Measurements from ENCODE around the gene SLFN14. TPM values are rescaled to one million over a fixed set of nuclear protein-coding genes. Genes with fewer than 3 reads are reported as not detected.
A peak's percentile ranks its signal among the peaks of the same experiment; 100 is the strongest.

SLFN14 gene
- total RNA-seq, 5 donors from 2014 or later (not counting 1 experiment from before 2014, with no cell fraction given) = not detected

GRCh38 chr17:35543856-35544255 is 16.8 kb downstream of the SLFN14 start:
- POLR2A ChIA-PET = no interaction called here
- H3K4me3 ChIP-seq (ENCODE audit: control insufficient read depth in 1 of 2, extremely low read depth in 1 of 2, low read length in 1 of 2) = no peak overlapping the region
- no peak overlapping the region for H3K27ac ChIP-seq (ENCODE audit: low read length)
- Mint-ChIP-seq H3K9me3 (no peaks in the 10 kb centered on the region), H3K4me1 (peaks cover 38 to 42% (median 40%) of the 10 kb centered on the region in 3 donors), H3K36me3 (peaks cover 7% of the 10 kb centered on the region), H3K27ac (no peak overlapping the region), H3K4me3 (no peak overlapping the region), H3K27me3 (no peaks in the 10 kb centered on the region)
- no peaks in the 10 kb centered on the region for H3K27me3 ChIP-seq (replicated peaks in 1 of 2; ENCODE audit: control insufficient read depth in 2 of 2, extremely low read depth in 1 of 2, insufficient read depth in 2 of 2, low read length in 1 of 2)
- CTCF ChIA-PET = interaction anchor here in 1 of 2 donors (0.8 kb wide), 1 partner anchor 13 kb away, joined by 4 read pairs; no protein-coding TSS in a partner anchor
- ATAC-seq (replicated peaks in 1 of 4) = no peak
- DNase-seq = no peak
- no CpG with 5 or more reads among the region's 1 CpG for WGBS (ENCODE audit: insufficient coverage)
- no peaks in the 10 kb centered on the region for H3K9me3 ChIP-seq
- no peaks in the 10 kb centered on the region for H3K36me3 ChIP-seq (ENCODE audit: control insufficient read depth in 2 of 2, extremely low read depth in 1 of 2, insufficient read depth in 1 of 2, low read length in 1 of 2)
- H3K4me1 ChIP-seq (ENCODE audit: control insufficient read depth in 1 of 2, extremely low read depth in 1 of 2, insufficient read depth in 2 of 2, low read length in 2 of 2) = peaks cover 18 to 21% of the 10 kb centered on the region in 2 experiments

GRCh38 chr17:35542990-35543389 is 17.6 kb downstream of the SLFN14 start:
- H3K4me1 Mint-ChIP-seq = peaks cover 47 to 51% (median 48%) of the 10 kb centered on the region in 3 donors
- H3K4me3 Mint-ChIP-seq = no peak overlapping the region
- ATAC-seq (replicated peaks in 1 of 4) (no peak), DNase-seq (no peak)
- peak overlapping the region in 1 of 2 donors; percentile 12 for H3K27ac Mint-ChIP-seq
- no peak overlapping the region for H3K4me3 ChIP-seq (ENCODE audit: control insufficient read depth in 1 of 2, extremely low read depth in 1 of 2, low read length in 1 of 2)
- ChIA-PET CTCF (interaction anchor here (0.6 to 1.2 kb wide), 3 partner anchors 9 to 373 kb away, joined by 3 to 5 read pairs (median 4); no protein-coding TSS in a partner anchor), POLR2A (no interaction called here)
- no peaks in the 10 kb centered on the region for H3K9me3 Mint-ChIP-seq
- no peaks in the 10 kb centered on the region for H3K27me3 ChIP-seq (replicated peaks in 1 of 2; ENCODE audit: control insufficient read depth in 2 of 2, extremely low read depth in 1 of 2, insufficient read depth in 2 of 2, low read length in 1 of 2)
- peaks cover 7% of the 10 kb centered on the region for H3K36me3 Mint-ChIP-seq
- no peak overlapping the region for H3K27ac ChIP-seq (ENCODE audit: low read length)
- H3K36me3 ChIP-seq (ENCODE audit: control insufficient read depth in 2 of 2, extremely low read depth in 1 of 2, insufficient read depth in 1 of 2, low read length in 1 of 2) = no peaks in the 10 kb centered on the region
- H3K27me3 Mint-ChIP-seq = no peaks in the 10 kb centered on the region
- peaks cover 24 to 26% of the 10 kb centered on the region in 2 experiments for H3K4me1 ChIP-seq (ENCODE audit: control insufficient read depth in 1 of 2, extremely low read depth in 1 of 2, insufficient read depth in 2 of 2, low read length in 2 of 2)
- H3K9me3 ChIP-seq = no peaks in the 10 kb centered on the region

- Mint-ChIP-seq H3K36me3 (peaks cover 7% of the 10 kb centered on the region), H3K4me1 (peaks cover 47 to 55% (median 53%) of the 10 kb centered on the region in 3 donors), H3K9me3 (no peaks in the 10 kb centered on the region), H3K4me3 (peak overlapping the region; percentile 75 to 88 (median 75)), H3K27ac (peak overlapping the region; percentile 89 to 99), H3K27me3 (no peaks in the 10 kb centered on the region)
- ChIA-PET CTCF (interaction anchor here (0.6 to 1.9 kb wide), 4 partner anchors 93 to 531 kb away, joined by 3 to 6 read pairs (median 4); partner anchors contain the start of gene SLFN13 (in 1 of the 2)), POLR2A (interaction anchor here (0.7 kb wide), 2 partner anchors 37 to 374 kb away, joined by 3 to 4 read pairs; partner anchors contain the start of gene PEX12 (in 1 of the 2))
- peak overlapping the region in 1 of 2 donors; percentile 43 for H3K4me3 ChIP-seq (ENCODE audit: control insufficient read depth in 1 of 2, extremely low read depth in 1 of 2, low read length in 1 of 2)
- WGBS (ENCODE audit: insufficient coverage) = no CpG with 5 or more reads among the region's 1 CpG
- H3K4me1 ChIP-seq (ENCODE audit: control insufficient read depth in 1 of 2, extremely low read depth in 1 of 2, insufficient read depth in 2 of 2, low read length in 2 of 2) = peaks cover 26 to 34% of the 10 kb centered on the region in 2 experiments
- no peaks in the 10 kb centered on the region for H3K36me3 ChIP-seq (ENCODE audit: control insufficient read depth in 2 of 2, extremely low read depth in 1 of 2, insufficient read depth in 1 of 2, low read length in 1 of 2)
- peak overlapping the region; percentile 82 for H3K27ac ChIP-seq (ENCODE audit: low read length)
- no peak for ATAC-seq (replicated peaks in 1 of 4)
- peak in 1 of 35 experiments; percentile 28 for DNase-seq
- no peaks in the 10 kb centered on the region for H3K27me3 ChIP-seq (replicated peaks in 1 of 2; ENCODE audit: control insufficient read depth in 2 of 2, extremely low read depth in 1 of 2, insufficient read depth in 2 of 2, low read length in 1 of 2)
- H3K9me3 ChIP-seq = no peaks in the 10 kb centered on the region
Observed at GRCh38 chr17:35541434-35541833, 19.2 kb downstream of the SLFN14 start.

GRCh38 chr17:35540589-35541404 is 19.8 kb downstream of the SLFN14 start:
- ChIA-PET CTCF (interaction anchor here (0.6 to 8.7 kb wide), 8 partner anchors 52 to 1130 kb away, joined by 3 to 136 read pairs (median 4); no protein-coding TSS in a partner anchor), POLR2A (interaction anchor here (0.7 kb wide), 2 partner anchors 38 to 374 kb away, joined by 3 to 4 read pairs; partner anchors contain the start of gene PEX12 (in 1 of the 2))
- WGBS (ENCODE audit: insufficient coverage) = no CpG with 5 or more reads among the region's 8 CpGs
- Mint-ChIP-seq H3K27ac (peak overlapping the region; percentile 89 to 99), H3K4me1 (peaks cover 52 to 59% (median 58%) of the 10 kb centered on the region in 3 donors), H3K36me3 (peaks cover 11% of the 10 kb centered on the region), H3K4me3 (peak overlapping the region; percentile 75 to 88 (median 75)), H3K27me3 (no peaks in the 10 kb centered on the region), H3K9me3 (no peaks in the 10 kb centered on the region)
- H3K4me1 ChIP-seq (ENCODE audit: control insufficient read depth in 1 of 2, extremely low read depth in 1 of 2, insufficient read depth in 2 of 2, low read length in 2 of 2) = peaks cover 27 to 34% of the 10 kb centered on the region in 2 experiments
- DNase-seq (peak in 17 of 35 experiments; percentile 7 to 69 (median 28)), ATAC-seq (replicated peaks in 1 of 4) (peak; percentile 18 to 47 (median 45))
- peak overlapping the region; percentile 42 to 43 for H3K4me3 ChIP-seq (ENCODE audit: control insufficient read depth in 1 of 2, extremely low read depth in 1 of 2, low read length in 1 of 2)
- H3K36me3 ChIP-seq (ENCODE audit: control insufficient read depth in 2 of 2, extremely low read depth in 1 of 2, insufficient read depth in 1 of 2, low read length in 1 of 2) = no peaks in the 10 kb centered on the region
- no peaks in the 10 kb centered on the region for H3K9me3 ChIP-seq
- peak overlapping the region; percentile 82 for H3K27ac ChIP-seq (ENCODE audit: low read length)
- no peaks in the 10 kb centered on the region for H3K27me3 ChIP-seq (replicated peaks in 1 of 2; ENCODE audit: control insufficient read depth in 2 of 2, extremely low read depth in 1 of 2, insufficient read depth in 2 of 2, low read length in 1 of 2)

GRCh38 chr17:35539659-35540026 is 21.0 kb downstream of the SLFN14 start:
- Mint-ChIP-seq H3K9me3 (no peaks in the 10 kb centered on the region), H3K27ac (peak overlapping the region; percentile 89 to 99), H3K27me3 (no peaks in the 10 kb centered on the region), H3K4me3 (peak overlapping the region; percentile 75 to 88 (median 75)), H3K36me3 (peaks cover 10% of the 10 kb centered on the region), H3K4me1 (peaks cover 55 to 59% (median 58%) of the 10 kb centered on the region in 3 donors)
- Histone ChIP-seq H3K4me1 (ENCODE audit: control insufficient read depth in 1 of 2, extremely low read depth in 1 of 2, insufficient read depth in 2 of 2, low read length in 2 of 2) (peaks cover 34 to 38% of the 10 kb centered on the region in 2 experiments), H3K36me3 (ENCODE audit: control insufficient read depth in 2 of 2, extremely low read depth in 1 of 2, insufficient read depth in 1 of 2, low read length in 1 of 2) (no peaks in the 10 kb centered on the region), H3K9me3 (no peaks in the 10 kb centered on the region), H3K4me3 (ENCODE audit: control insufficient read depth in 1 of 2, extremely low read depth in 1 of 2, low read length in 1 of 2) (peak overlapping the region in 1 of 2 donors; percentile 20), H3K27ac (ENCODE audit: low read length) (peak overlapping the region; percentile 82), H3K27me3 (replicated peaks in 1 of 2; ENCODE audit: control insufficient read depth in 2 of 2, extremely low read depth in 1 of 2, insufficient read depth in 2 of 2, low read length in 1 of 2) (no peaks in the 10 kb centered on the region)
- ATAC-seq (replicated peaks in 1 of 4) (no peak), DNase-seq (no peak)
- CTCF ChIA-PET = interaction anchor here (0.6 to 8.7 kb wide), 19 partner anchors 12 to 499 kb away, joined by 3 to 136 read pairs (median 4); partner anchors contain the start of genes FNDC8 (in 1 of the 2) and PEX12 (in 1 of the 2)
- POLR2A ChIA-PET = interaction anchor here in 1 of 2 donors (0.6 kb wide), 1 partner anchor 42 kb away, joined by 3 read pairs; no protein-coding TSS in a partner anchor
- WGBS (ENCODE audit: insufficient coverage) = 49% methylated on average over 2 of the region's 5 CpGs

- no CpG with 5 or more reads among the region's 2 CpGs for WGBS (ENCODE audit: insufficient coverage)
Observed at GRCh38 chr17:35537601-35538141, 22.9 kb downstream of the SLFN14 start, which contains the start of gene SLFN12L. Gene SLFN12L, minus strand, starts transcription at chr17:35537678. Its CDS starts 15,314 bp downstream, at chr17:35522364.

More at GRCh38 chr17:35537601-35538141, 22.9 kb downstream of the SLFN14 start, which contains the start of gene SLFN12L:
- Histone ChIP-seq H3K27ac (ENCODE audit: low read length) (peak within 1 kb of the TSS; percentile 82), H3K4me3 (ENCODE audit: control insufficient read depth in 1 of 2, extremely low read depth in 1 of 2, low read length in 1 of 2) (peak within 1 kb of the TSS; percentile 62 to 71), H3K36me3 (ENCODE audit: control insufficient read depth in 2 of 2, extremely low read depth in 1 of 2, insufficient read depth in 1 of 2, low read length in 1 of 2) (no peaks in the 10 kb centered on the region), H3K9me3 (no peaks in the 10 kb centered on the region), H3K4me1 (ENCODE audit: control insufficient read depth in 1 of 2, extremely low read depth in 1 of 2, insufficient read depth in 2 of 2, low read length in 2 of 2) (peaks cover 46 to 49% of the 10 kb centered on the region in 2 experiments), H3K27me3 (replicated peaks in 1 of 2; ENCODE audit: control insufficient read depth in 2 of 2, extremely low read depth in 1 of 2, insufficient read depth in 2 of 2, low read length in 1 of 2) (no peaks in the 10 kb centered on the region)
- no peaks in the 10 kb centered on the region for H3K9me3 Mint-ChIP-seq
- no peaks in the 10 kb centered on the region for H3K27me3 Mint-ChIP-seq
- POLR2A ChIA-PET = interaction anchor here in 1 of 2 donors (0.6 to 1.7 kb wide), 3 partner anchors 45 to 225 kb away, joined by 4 to 15 read pairs (median 4); partner anchors contain the start of gene SLFN11
- H3K27ac Mint-ChIP-seq = peak within 1 kb of the TSS; percentile 89 to 99
- peak in 2 of 35 experiments; percentile 23 to 57 for DNase-seq
- peaks cover 16% of the 10 kb centered on the region for H3K36me3 Mint-ChIP-seq
- CTCF ChIA-PET = interaction anchor here (0.8 to 8.7 kb wide), 11 partner anchors 7 to 367 kb away, joined by 3 to 136 read pairs (median 5); partner anchors contain the start of gene PEX12 (in 1 of the 2)
- peaks cover 53 to 66% (median 57%) of the 10 kb centered on the region in 3 donors for H3K4me1 Mint-ChIP-seq
- ATAC-seq (replicated peaks in 1 of 4) = peak; percentile 37 to 61 (median 58)
- peak within 1 kb of the TSS; percentile 75 to 89 (median 75) for H3K4me3 Mint-ChIP-seq
